NCI-H187 treated with DMSO at 0.1 percent for 48 hours (cell line): ENCODE data around the gene PTHLH.

Experiments
- DNase-seq: peaks from one replicate; lab custom pipeline; 2025; lab: John Stamatoyannopoulos, UW

The PTHLH gene

GRCh38 chr12:27936196-27936595 lies 36.3 kb downstream of the PTHLH start:
- DNase-seq = no peak

- no peak for DNase-seq
These were observed 38.3 kb downstream of the PTHLH start for GRCh38 chr12:27934276-27934675.

DNA sequence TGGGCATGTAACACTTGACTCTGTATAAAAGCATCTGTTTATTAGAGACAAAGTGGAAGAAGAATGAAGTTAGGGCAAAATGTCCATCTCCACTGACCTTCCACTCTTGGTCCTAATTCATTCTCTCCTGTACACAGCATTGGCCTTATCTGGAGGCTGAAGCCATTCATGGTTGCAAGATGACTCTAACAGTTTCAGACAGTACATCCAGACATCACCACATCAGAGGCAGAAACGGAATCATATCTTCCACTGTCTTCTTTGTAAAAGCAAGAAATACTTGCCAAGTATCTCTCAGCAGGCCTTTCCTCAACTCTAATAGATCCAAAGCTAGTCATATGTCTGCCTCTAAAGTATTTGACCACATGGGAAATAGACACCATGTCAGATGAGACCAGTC lies 41.1 kb downstream of the PTHLH start:
- DNase-seq = no peak

DNA sequence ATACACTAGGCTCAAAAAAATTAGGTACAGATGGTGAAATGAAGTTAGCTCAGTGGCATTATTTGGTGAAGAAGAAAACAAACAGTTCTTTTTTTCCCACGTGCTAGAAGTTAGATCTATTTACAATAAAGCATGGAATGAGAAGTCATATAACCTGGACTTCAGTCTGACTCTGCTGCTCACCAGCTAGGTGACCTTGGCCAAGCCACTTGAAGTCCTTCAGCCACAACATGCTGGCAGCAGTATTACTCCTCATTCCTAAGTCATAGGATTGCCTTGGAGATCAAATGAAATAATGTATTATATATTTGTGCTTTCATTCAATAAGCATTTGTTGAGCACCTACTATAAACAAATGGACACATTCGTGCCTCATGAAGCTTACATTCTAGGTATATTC lies 45.2 kb downstream of the PTHLH start:
- no peak for DNase-seq

DNA sequence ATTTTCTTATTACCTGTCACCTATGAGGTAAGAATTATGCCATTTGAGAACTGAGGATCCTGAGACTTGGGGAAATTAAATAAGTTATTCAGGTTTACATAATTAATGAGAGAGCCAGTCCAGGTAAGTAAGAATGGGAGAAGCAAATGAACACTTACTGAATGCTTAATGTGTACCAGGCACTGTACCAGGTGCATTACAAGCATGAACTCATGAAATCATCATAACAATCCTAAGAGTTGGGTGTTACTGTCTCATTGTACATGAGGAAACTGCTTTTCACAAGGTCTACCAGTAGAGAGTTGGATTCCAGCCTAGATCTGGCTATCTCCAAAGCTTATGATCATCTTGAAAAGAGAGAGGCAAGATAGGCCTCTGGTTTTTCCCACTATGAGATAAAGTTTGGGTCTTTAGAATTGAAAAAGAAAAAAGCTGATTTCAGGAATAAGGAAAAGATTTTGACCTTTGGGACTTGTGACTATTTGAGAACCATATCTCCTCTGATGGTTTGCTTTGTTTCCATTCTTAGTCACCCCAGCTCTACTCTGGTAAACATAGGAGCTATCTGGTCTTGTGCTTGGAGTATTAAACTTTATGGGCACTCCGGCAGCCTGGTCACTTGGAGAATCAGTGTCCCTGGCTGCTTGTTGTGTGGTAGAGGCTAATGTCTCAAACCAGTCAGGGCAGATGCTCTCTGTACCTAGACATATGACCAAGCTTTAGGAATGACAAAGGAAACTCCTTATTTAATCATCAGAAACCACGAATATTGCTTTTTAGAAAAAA lies 48.0 kb downstream of the PTHLH start:
- DNase-seq = no peak

- DNase-seq = no peak
These were observed 49.9 kb downstream of the PTHLH start for GRCh38 chr12:27922531-27923139.

GRCh38 chr12:27919671-27920235 lies 52.8 kb downstream of the PTHLH start:
- no peak for DNase-seq

GRCh38 chr12:27915536-27915935 lies 57.0 kb downstream of the PTHLH start:
- DNase-seq = no peak

- DNase-seq = no peak
These were observed 57.5 kb downstream of the PTHLH start for GRCh38 chr12:27915021-27915420.

DNA sequence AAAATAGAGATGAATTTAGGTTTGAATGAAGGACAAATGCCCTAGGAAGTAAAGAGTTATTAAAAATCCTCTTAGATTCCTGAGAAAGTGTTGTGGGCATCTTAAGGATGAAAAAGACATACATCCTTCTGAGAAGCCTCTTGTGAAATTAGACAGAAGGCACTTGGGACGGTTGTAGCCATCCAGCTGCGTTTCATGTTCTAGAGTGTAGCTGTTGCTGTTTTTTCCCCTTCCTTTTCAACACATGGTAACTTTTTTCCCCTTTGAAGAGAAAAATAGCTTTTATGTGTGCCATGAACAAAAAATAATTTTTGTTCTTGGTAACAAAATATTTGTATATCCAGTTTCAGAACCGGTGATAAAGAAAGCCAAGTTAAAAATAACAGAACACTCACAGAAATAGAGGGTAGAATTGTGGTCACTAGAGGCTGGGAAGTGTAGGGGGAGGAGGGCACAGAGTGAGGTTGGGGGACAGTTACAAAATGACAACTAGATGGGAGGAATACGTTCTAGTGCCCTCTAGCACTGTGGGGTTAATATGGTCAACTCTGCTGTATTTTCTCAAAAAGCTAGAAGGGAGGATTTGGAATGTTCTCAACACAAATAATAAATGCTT lies 58.4 kb downstream of the PTHLH start:
- no peak for DNase-seq

DNA sequence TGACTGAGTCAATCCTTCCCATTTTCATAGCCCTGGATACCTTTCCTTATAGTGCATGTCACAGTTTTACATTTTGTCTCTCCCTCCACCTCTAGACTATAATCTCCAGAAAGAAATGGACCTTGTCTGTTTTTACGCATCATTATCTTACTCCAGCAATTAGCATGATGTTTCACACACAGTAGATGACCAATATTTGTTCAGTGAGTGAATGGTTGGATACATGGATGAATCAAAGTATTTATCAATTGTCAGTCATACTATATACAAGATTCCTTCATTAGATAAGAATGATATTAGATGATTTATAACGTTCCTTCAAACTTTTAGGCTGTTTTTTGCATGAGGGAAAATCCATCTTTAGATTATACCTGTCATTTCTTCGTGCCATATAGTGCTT lies 61.1 kb downstream of the PTHLH start:
- no peak for DNase-seq
